PC-9 (cell line): ENCODE data around the gene PASK. TPM values are rescaled to one million over a fixed set of nuclear protein-coding genes. Genes with fewer than 3 reads are reported as not detected.

Source experiments
- BruUV-seq: library from RNA; stranded (reverse); fragments of 400-500 nt; replicated peaks from 2 replicates; lab custom pipeline; 2021; lab: Mats Ljungman, UMichigan
- CTCF ChIA-PET: fragments of 300-600 bp; sonication (Branson Sonifier 250); formaldehyde crosslinking; loops from one replicate; lab custom pipeline; 2022; ENCODE audit warnings: antibody characterized with exemption; lab: Charles Lee
- POLR2A ChIA-PET: fragments of 300-600 bp; sonication (Branson Sonifier 250); formaldehyde crosslinking; loops from one replicate; lab custom pipeline; 2022; ENCODE audit warnings: antibody characterized with exemption; ENCODE audit not compliant: unreplicated experiment; lab: Charles Lee
- DNase-seq, 2 experiments: peaks; one replicate each; pipeline versions ENCODE4 v3.0.0 to v3.0.0-alpha.2; 2015 to 2022; ENCODE audit warnings: mixed read lengths in 1 of 2
- H2AFZ ChIP-seq: fragments of 200-600 bp; sonication (generic); 2 replicates; pipeline ENCODE4 v1.8.1; 2017; ENCODE audit warnings: antibody characterized with exemption
- H3F3A ChIP-seq: fragments of 200-600 bp; sonication (generic); 2 replicates; pipeline ENCODE4 v1.8.1; 2017; ENCODE audit warnings: antibody characterized with exemption, mild to moderate bottlenecking, low read depth; ENCODE audit not compliant: insufficient read depth
- H3K27ac ChIP-seq: fragments of 200-600 bp; sonication (generic); 2 replicates; pipeline ENCODE4 v1.6.1; 2016; ENCODE audit warnings: mixed run types
- H3K27me3 ChIP-seq: fragments of 200-600 bp; sonication (generic); 2 replicates; pipeline ENCODE4 v1.6.1; 2016; ENCODE audit warnings: low read depth, mixed run types; ENCODE audit not compliant: insufficient read depth
- H3K36me3 ChIP-seq: fragments of 200-600 bp; sonication (generic); 2 replicates; pipeline ENCODE4 v1.6.1; 2016; ENCODE audit warnings: low read depth, mixed run types
- H3K4me1 ChIP-seq: fragments of 200-600 bp; sonication (generic); replicated peaks from 2 replicates; pipeline ENCODE4 v1.6.1; 2016; ENCODE audit warnings: mixed run types; ENCODE audit not compliant: insufficient read depth
- H3K4me2 ChIP-seq: fragments of 200-600 bp; sonication (generic); 2 replicates; pipeline ENCODE4 v1.6.1; 2017; ENCODE audit warnings: mixed run types
- H3K4me3 ChIP-seq: fragments of 200-600 bp; sonication (generic); 2 replicates; pipeline ENCODE4 v1.6.1; 2016; ENCODE audit warnings: mixed run types
- H3K79me2 ChIP-seq: fragments of 200-600 bp; sonication (generic); 2 replicates; pipeline ENCODE4 v1.6.1; 2017; ENCODE audit warnings: low read depth, mixed run types
- H3K9me2 ChIP-seq: fragments of 200-600 bp; sonication (generic); 2 replicates; pipeline ENCODE4 v1.8.1; 2017; ENCODE audit warnings: mild to moderate bottlenecking; ENCODE audit not compliant: insufficient read depth
- H3K9me3 ChIP-seq: fragments of 200-600 bp; sonication (generic); 2 replicates; pipeline ENCODE4 v1.8.1; 2016; ENCODE audit warnings: low read depth; ENCODE audit not compliant: insufficient read depth
- H4K20me1 ChIP-seq: fragments of 200-600 bp; sonication (generic); 2 replicates; pipeline ENCODE4 v1.8.1; 2017; ENCODE audit not compliant: insufficient read depth
- EZH2 ChIP-seq: fragments of 200-600 bp; sonication (generic); IDR thresholded peaks from 2 replicates; pipeline ENCODE4 v1.8.0; 2017; ENCODE audit warnings: antibody characterized with exemption, low read depth
- intact Hi-C: fragments of 100-400 bp; cut with micrococcal nuclease; formaldehyde crosslinking; loops from one replicate; pipeline ENCODE4 v1.10.0; 2022; ENCODE audit not compliant: unreplicated experiment
- total RNA-seq: library from RNA; stranded (reverse); gene quantifications from 2 replicates; pipeline ENCODE4 v1.2.3, GENCODE V29; 2021
- TF ChIP-seq, protein P1 (sequence below): fragments of 200-600 bp; sonication (generic); conservative IDR thresholded peaks from 2 replicates; pipeline ENCODE4 v1.6.1; 2017; ENCODE audit warnings: mixed run types, antibody characterized with exemption, mild to moderate bottlenecking, moderate library complexity

Gene PASK
- total RNA-seq, 1 experiment from 2014 or later, result 77.5 TPM

DNA sequence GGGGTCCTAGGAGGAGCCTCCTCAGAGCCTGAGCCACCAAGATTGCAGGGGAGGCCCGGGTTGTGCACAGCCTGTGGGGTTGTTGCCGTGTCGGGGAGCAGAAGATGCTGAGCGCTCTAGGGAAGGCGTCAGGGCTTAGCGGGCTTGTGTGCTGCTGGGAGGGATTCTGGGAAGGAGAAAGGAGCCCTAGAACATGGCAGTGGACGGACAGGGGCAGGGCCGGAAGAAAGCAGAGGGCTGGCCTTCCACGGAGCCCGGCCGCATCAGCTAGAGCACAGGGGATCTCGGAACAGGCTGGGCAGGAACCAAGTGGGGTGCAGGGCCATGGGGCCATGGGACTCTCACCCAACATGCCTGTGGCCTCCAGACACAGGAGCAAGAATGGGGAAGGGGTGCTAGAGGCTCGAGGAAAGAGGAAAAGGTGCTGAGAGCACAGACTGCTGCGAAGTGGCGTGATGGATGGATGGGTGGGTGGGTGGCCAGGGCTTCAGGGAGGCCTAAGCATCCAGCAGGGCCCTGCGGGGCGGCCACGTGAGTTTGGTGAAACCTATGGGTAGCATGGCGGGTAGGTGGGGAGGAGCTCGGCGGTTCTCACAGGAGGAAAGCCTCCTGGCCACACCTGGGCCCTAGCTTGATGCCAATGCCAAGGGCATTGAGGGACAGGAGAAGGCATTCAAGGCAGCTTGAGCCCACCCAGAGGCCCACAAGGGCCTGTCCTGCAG lies 82.9 kb downstream of the PASK start:
- intact Hi-C loops, result no loop called here
- H3K27ac ChIP-seq, result no peak overlapping the region
- BruUV-seq, result no TSS peak
- H3K79me2 ChIP-seq, result no peaks in the 10 kb centered on the region
- DNase-seq, result no peak
- H3K9me3 ChIP-seq, result no peaks in the 10 kb centered on the region
- no peaks in the 10 kb centered on the region for H3K9me2 ChIP-seq
- no peak for TF ChIP-seq EZH2
- TF ChIP-seq, protein P1, sequence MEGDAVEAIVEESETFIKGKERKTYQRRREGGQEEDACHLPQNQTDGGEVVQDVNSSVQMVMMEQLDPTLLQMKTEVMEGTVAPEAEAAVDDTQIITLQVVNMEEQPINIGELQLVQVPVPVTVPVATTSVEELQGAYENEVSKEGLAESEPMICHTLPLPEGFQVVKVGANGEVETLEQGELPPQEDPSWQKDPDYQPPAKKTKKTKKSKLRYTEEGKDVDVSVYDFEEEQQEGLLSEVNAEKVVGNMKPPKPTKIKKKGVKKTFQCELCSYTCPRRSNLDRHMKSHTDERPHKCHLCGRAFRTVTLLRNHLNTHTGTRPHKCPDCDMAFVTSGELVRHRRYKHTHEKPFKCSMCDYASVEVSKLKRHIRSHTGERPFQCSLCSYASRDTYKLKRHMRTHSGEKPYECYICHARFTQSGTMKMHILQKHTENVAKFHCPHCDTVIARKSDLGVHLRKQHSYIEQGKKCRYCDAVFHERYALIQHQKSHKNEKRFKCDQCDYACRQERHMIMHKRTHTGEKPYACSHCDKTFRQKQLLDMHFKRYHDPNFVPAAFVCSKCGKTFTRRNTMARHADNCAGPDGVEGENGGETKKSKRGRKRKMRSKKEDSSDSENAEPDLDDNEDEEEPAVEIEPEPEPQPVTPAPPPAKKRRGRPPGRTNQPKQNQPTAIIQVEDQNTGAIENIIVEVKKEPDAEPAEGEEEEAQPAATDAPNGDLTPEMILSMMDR, result no peak
- ChIA-PET POLR2A (no interaction called here), CTCF (no interaction called here)
- H4K20me1 ChIP-seq, result no peaks in the 10 kb centered on the region
- H2AFZ ChIP-seq, result no peak overlapping the region
- H3K4me2 ChIP-seq, result no peak overlapping the region
- H3K27me3 ChIP-seq, result peaks cover 44% of the 10 kb centered on the region
- no peaks in the 10 kb centered on the region for H3K36me3 ChIP-seq
- no peak overlapping the region for H3K4me3 ChIP-seq
- H3F3A ChIP-seq, result peaks cover 4% of the 10 kb centered on the region; the same call in 1 of the 2 replicates
- H3K4me1 ChIP-seq, result no peaks in the 10 kb centered on the region

DNA sequence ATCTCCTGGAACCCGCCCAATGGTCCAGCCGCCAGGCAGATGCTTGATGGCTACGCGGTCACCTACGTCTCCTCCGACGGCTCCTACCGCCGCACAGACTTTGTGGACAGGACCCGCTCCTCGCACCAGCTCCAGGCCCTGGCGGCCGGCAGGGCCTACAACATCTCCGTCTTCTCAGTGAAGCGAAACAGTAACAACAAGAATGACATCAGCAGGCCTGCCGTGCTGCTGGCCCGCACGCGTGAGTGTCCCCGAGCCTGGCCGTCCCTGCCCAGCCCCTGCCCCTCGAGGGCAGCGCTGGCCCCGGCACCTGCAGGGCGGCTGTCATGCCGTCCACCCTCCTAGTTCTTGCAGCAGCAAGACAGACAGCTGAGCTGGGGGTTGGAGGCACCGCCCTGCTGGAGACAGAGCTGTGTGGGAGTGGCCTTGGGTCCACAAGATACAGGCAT lies 83.9 kb downstream of the PASK start:
- Histone ChIP-seq H3F3A (peaks cover 11% of the 10 kb centered on the region; the same call in 1 of the 2 replicates), H3K79me2 (no peaks in the 10 kb centered on the region), H3K9me2 (no peaks in the 10 kb centered on the region), H2AFZ (no peak overlapping the region), H3K9me3 (no peaks in the 10 kb centered on the region), H3K4me3 (no peak overlapping the region), H3K27ac (no peak overlapping the region), H3K4me1 (peaks cover 7% of the 10 kb centered on the region), H4K20me1 (no peaks in the 10 kb centered on the region), H3K4me2 (no peak overlapping the region), H3K36me3 (no peaks in the 10 kb centered on the region), H3K27me3 (peaks cover 36% of the 10 kb centered on the region)
- no peak for DNase-seq
- ChIA-PET POLR2A (no interaction called here), CTCF (no interaction called here)
- TF ChIP-seq, protein P1, result no peak
- TF ChIP-seq EZH2, result no peak
- intact Hi-C loops, result no loop called here
- BruUV-seq, result no TSS peak

DNA sequence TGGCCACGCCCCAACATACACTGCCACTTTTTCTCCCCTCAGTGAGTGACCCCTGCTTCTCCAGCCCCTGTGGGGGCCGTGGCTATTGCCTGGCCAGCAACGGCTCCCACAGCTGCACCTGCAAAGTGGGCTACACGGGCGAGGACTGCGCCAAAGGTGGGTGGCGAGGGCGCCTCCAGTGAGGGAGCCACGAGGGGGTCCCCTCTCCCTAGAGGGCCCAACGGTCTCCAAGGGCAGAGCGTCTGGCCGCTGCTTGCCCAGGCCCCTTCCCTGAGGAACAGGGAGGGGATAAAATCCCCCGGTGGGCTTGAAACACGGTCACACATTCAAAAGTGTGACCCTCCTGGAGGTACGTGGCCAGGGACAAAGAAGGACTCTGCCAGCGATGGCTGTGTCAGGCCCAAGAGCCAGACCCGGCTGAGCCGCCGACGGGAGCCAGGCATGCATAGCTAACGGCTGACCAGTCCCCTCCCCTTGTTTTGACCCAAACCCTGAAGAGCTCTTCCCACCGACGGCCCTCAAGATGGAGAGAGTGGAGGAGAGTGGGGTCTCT lies 84.4 kb downstream of the PASK start:
- CTCF ChIA-PET, result no interaction called here
- peaks cover 31% of the 10 kb centered on the region for H3K27me3 ChIP-seq
- intact Hi-C loops, result loop anchor here (5.0 kb wide), 1 partner anchor 68 kb away; the partner anchor contains the start of gene SNED1

More for the DNA sequence above, 84.4 kb downstream of the PASK start:
- BruUV-seq, result no TSS peak
- Histone ChIP-seq H4K20me1 (no peaks in the 10 kb centered on the region), H3K4me3 (no peak overlapping the region), H3F3A (peaks cover 11% of the 10 kb centered on the region; the same call in 1 of the 2 replicates), H3K9me3 (no peaks in the 10 kb centered on the region), H3K4me1 (peaks cover 7% of the 10 kb centered on the region), H3K9me2 (no peaks in the 10 kb centered on the region), H3K4me2 (no peak overlapping the region), H2AFZ (no peak overlapping the region), H3K79me2 (no peaks in the 10 kb centered on the region), H3K27ac (no peak overlapping the region), H3K36me3 (no peaks in the 10 kb centered on the region)
- no peak for DNase-seq
- POLR2A ChIA-PET, result no interaction called here
- TF ChIP-seq, protein P1, result no peak
- no peak for TF ChIP-seq EZH2
